Measurements from ENCODE around the gene DLEC1.
A peak's percentile ranks its signal among the peaks of the same experiment; 100 is the strongest.

DLEC1 gene

DNA sequence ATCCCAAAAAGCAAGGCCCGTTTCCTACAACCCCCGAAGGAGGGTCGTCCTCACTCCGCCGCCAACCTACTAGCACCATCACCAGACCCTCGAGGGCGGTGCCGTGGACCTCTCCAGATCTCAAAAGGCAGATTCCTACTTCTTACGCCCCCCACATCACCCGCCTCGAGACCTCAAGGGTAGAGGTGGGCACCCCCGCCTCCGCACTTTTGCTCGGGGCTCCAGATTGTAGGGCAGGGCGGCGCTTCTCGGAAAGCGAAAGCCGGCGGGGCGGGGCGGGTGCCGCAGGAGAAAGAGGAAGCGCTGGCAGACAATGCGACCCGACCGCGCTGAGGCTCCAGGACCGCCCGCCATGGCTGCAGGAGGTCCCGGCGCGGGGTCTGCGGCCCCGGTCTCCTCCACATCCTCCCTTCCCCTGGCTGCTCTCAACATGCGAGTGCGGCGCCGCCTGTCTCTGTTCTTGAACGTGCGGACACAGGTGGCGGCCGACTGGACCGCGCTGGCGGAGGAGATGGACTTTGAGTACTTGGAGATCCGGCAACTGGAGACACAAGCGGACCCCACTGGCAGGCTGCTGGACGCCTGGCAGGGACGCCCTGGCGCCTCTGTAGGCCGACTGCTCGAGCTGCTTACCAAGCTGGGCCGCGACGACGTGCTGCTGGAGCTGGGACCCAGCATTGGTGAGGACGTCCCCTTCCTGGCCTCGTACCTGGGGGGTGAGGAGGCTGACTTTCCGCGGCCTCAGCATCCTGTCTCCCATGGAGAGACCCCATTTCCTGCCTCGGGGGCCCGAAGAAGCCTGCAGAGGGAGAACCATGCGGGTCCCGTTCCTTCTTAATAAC, 99.6 kb downstream of the DLEC1 start, which contains the start of gene MYD88:
Gene MYD88 (plus strand): TSS at position 313 of the 842 bp plus-strand sequence. CDS start 40 bp downstream, at position 353.
- peaks cover 26% of the 10 kb centered on the region for H3K36me3 ChIP-seq (ENCODE audit: insufficient read depth, low read length)
- peaks cover 3% of the 10 kb centered on the region; the same call in 1 of the 2 replicates for H3K4me1 ChIP-seq (ENCODE audit: insufficient read depth, low read length)
- WGBS = 1% methylated on average over 65 of the region's 65 CpGs

GRCh38 chr3:38139191-38139590, 100.2 kb downstream of the DLEC1 start:
- H3K27me3 ChIP-seq (ENCODE audit: insufficient read depth, low read length) = peaks cover 7% of the 10 kb centered on the region; the same call in 1 of the 2 replicates
- 28% methylated on average over 8 of the region's 8 CpGs for WGBS
- H3K36me3 ChIP-seq (ENCODE audit: insufficient read depth, low read length) = peaks cover 20% of the 10 kb centered on the region
- no peak overlapping the region for H3K27ac ChIP-seq (ENCODE audit: low read depth, low read length)
- peak overlapping the region; percentile 89 for H3K4me3 ChIP-seq (ENCODE audit: low read length)
- peaks cover 3% of the 10 kb centered on the region; the same call in 1 of the 2 replicates for H3K4me1 ChIP-seq (ENCODE audit: insufficient read depth, low read length)
- no peaks in the 10 kb centered on the region for H3K9me3 ChIP-seq (ENCODE audit: insufficient read depth, low read depth, low read length)
- peak overlapping the region; percentile 89 for H3K9ac ChIP-seq (ENCODE audit: low read depth, low read length)

More for the DNA sequence above, 99.6 kb downstream of the DLEC1 start, which contains the start of gene MYD88:
- peak within 1 kb of the TSS; percentile 79 for H3K27ac ChIP-seq (ENCODE audit: low read depth, low read length)
- H3K4me3 ChIP-seq (ENCODE audit: low read length) = peak within 1 kb of the TSS; percentile 89
- peak within 1 kb of the TSS; percentile 89 for H3K9ac ChIP-seq (ENCODE audit: low read depth, low read length)
- H3K27me3 ChIP-seq (ENCODE audit: insufficient read depth, low read length) = peaks cover 7% of the 10 kb centered on the region; the same call in 1 of the 2 replicates
- no peaks in the 10 kb centered on the region for H3K9me3 ChIP-seq (ENCODE audit: insufficient read depth, low read depth, low read length)

GRCh38 chr3:38139652-38140051, 100.6 kb downstream of the DLEC1 start:
- Histone ChIP-seq H3K27me3 (ENCODE audit: insufficient read depth, low read length) (peaks cover 7% of the 10 kb centered on the region; the same call in 1 of the 2 replicates), H3K9me3 (ENCODE audit: insufficient read depth, low read depth, low read length) (no peaks in the 10 kb centered on the region), H3K9ac (ENCODE audit: low read depth, low read length) (0 out of 2 replicates have a peak overlapping the region, but pooled peaks have one; percentile 89), H3K36me3 (ENCODE audit: insufficient read depth, low read length) (peaks cover 16% of the 10 kb centered on the region), H3K27ac (ENCODE audit: low read depth, low read length) (no peak overlapping the region), H3K4me1 (ENCODE audit: insufficient read depth, low read length) (peaks cover 3% of the 10 kb centered on the region; the same call in 1 of the 2 replicates), H3K4me3 (ENCODE audit: low read length) (peak overlapping the region; percentile 89)
- WGBS = 92% methylated on average over 7 of the region's 7 CpGs

DNA sequence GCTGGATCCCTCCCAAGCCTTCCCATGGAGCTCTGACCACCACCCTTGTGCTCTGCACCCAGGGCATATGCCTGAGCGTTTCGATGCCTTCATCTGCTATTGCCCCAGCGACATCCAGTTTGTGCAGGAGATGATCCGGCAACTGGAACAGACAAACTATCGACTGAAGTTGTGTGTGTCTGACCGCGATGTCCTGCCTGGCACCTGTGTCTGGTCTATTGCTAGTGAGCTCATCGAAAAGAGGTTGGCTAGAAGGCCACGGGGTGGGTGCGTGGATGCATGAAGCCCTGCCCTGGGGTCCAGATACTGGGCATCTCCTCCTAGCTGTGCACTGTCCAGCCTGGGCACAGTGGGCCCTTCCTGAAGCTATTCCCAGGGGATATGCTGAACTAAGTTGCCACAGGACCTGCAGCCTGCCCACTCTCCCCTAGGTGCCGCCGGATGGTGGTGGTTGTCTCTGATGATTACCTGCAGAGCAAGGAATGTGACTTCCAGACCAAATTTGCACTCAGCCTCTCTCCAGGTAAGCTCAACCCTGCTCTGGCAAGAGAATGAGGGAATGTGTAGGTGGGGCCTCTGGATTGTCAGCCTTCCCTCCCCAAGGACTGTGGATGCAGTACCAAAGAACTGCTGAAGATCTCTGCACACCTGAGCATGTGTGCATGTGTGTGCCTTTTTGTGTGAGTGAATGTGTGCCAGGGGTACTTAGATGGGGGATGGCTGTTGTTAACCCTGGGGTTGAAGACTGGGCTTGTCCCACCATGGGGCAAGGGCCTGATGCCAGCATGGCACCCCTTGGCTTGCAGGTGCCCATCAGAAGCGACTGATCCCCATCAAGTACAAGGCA, 101.5 kb downstream of the DLEC1 start:
- H3K9me3 ChIP-seq (ENCODE audit: insufficient read depth, low read depth, low read length) = no peaks in the 10 kb centered on the region
- peaks cover 7% of the 10 kb centered on the region; the same call in 1 of the 2 replicates for H3K27me3 ChIP-seq (ENCODE audit: insufficient read depth, low read length)
- peaks cover 3% of the 10 kb centered on the region; the same call in 1 of the 2 replicates for H3K4me1 ChIP-seq (ENCODE audit: insufficient read depth, low read length)
- H3K27ac ChIP-seq (ENCODE audit: low read depth, low read length) = no peak overlapping the region
- WGBS = 95% methylated on average over 13 of the region's 13 CpGs
- H3K4me3 ChIP-seq (ENCODE audit: low read length) = no peak overlapping the region
- no peak overlapping the region for H3K9ac ChIP-seq (ENCODE audit: low read depth, low read length)
- H3K36me3 ChIP-seq (ENCODE audit: insufficient read depth, low read length) = peaks cover 16% of the 10 kb centered on the region

GRCh38 chr3:38141173-38141951, 102.4 kb downstream of the DLEC1 start:
- Histone ChIP-seq H3K27ac (ENCODE audit: low read depth, low read length) (no peak overlapping the region), H3K4me1 (ENCODE audit: insufficient read depth, low read length) (peaks cover 3% of the 10 kb centered on the region; the same call in 1 of the 2 replicates), H3K27me3 (ENCODE audit: insufficient read depth, low read length) (peaks cover 7% of the 10 kb centered on the region; the same call in 1 of the 2 replicates), H3K36me3 (ENCODE audit: insufficient read depth, low read length) (peaks cover 16% of the 10 kb centered on the region), H3K9me3 (ENCODE audit: insufficient read depth, low read depth, low read length) (no peaks in the 10 kb centered on the region), H3K4me3 (ENCODE audit: low read length) (no peak overlapping the region), H3K9ac (ENCODE audit: low read depth, low read length) (no peak overlapping the region)
- WGBS = 94% methylated on average over 7 of the region's 7 CpGs

DNA sequence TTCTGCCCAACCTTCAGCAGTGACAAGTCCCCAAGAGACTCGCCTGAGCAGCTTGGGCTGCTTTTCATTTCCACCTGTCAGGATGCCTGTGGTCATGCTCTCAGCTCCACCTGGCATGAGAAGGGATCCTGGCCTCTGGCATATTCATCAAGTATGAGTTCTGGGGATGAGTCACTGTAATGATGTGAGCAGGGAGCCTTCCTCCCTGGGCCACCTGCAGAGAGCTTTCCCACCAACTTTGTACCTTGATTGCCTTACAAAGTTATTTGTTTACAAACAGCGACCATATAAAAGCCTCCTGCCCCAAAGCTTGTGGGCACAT, 102.9 kb downstream of the DLEC1 start:
- Histone ChIP-seq H3K9me3 (ENCODE audit: insufficient read depth, low read depth, low read length) (no peaks in the 10 kb centered on the region), H3K4me3 (ENCODE audit: low read length) (no peak overlapping the region), H3K9ac (ENCODE audit: low read depth, low read length) (no peak overlapping the region), H3K27ac (ENCODE audit: low read depth, low read length) (no peak overlapping the region), H3K36me3 (ENCODE audit: insufficient read depth, low read length) (peaks cover 16% of the 10 kb centered on the region), H3K4me1 (ENCODE audit: insufficient read depth, low read length) (peaks cover 3% of the 10 kb centered on the region; the same call in 1 of the 2 replicates), H3K27me3 (ENCODE audit: insufficient read depth, low read length) (peaks cover 7% of the 10 kb centered on the region; the same call in 1 of the 2 replicates)
- 80% methylated on average over 2 of the region's 2 CpGs for WGBS

DNA sequence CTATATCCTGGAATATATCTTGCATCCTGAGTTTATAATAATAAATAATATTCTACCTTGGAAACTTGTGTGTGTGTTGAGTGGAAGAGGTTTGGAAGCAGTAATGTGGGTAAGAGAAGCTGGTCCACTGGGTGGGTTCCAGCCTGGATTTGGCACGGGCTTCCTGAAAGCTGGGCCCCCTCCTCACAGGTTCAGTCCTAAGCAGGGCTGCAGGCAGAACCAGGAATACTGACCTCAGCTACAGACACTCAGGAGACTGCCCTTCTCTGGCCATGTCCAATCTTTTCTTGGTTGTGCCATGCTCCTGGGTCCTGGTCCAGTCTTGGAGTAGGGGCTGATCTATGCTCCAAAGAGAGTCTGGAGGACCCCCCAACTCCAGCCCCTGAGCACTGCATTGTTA, 104.0 kb downstream of the DLEC1 start:
- Histone ChIP-seq H3K9ac (ENCODE audit: low read depth, low read length) (no peak overlapping the region), H3K4me3 (ENCODE audit: low read length) (no peak overlapping the region), H3K4me1 (ENCODE audit: insufficient read depth, low read length) (peaks cover 3% of the 10 kb centered on the region; the same call in 1 of the 2 replicates), H3K27me3 (ENCODE audit: insufficient read depth, low read length) (peaks cover 7% of the 10 kb centered on the region; the same call in 1 of the 2 replicates), H3K27ac (ENCODE audit: low read depth, low read length) (no peak overlapping the region), H3K36me3 (ENCODE audit: insufficient read depth, low read length) (peaks cover 16% of the 10 kb centered on the region), H3K9me3 (ENCODE audit: insufficient read depth, low read depth, low read length) (no peaks in the 10 kb centered on the region)
- WGBS = 91% methylated on average over 1 of the region's 1 CpG

DNA sequence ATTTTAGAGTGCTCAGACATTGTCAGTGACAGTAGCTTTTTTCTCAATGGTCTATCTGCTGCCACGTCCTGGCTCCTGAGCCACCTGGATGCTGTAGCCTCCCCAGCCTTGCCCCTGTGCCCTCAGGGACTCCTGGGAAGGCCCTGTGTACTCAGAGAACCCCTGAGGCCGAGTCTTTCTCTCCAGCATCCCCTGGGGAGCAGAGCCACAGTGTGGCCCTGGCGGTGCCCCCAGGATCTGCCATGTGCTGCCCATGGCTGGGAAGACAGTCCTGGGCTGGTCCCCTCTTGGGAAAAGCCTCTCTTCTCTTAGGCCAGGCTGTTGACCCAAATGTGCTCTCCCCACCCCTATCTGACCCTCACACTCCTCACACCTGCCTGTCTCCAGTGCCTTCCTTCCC, 104.5 kb downstream of the DLEC1 start:
- Histone ChIP-seq H3K27me3 (ENCODE audit: insufficient read depth, low read length) (peaks cover 7% of the 10 kb centered on the region; the same call in 1 of the 2 replicates), H3K4me3 (ENCODE audit: low read length) (no peak overlapping the region), H3K9me3 (ENCODE audit: insufficient read depth, low read depth, low read length) (no peaks in the 10 kb centered on the region), H3K36me3 (ENCODE audit: insufficient read depth, low read length) (peaks cover 16% of the 10 kb centered on the region), H3K9ac (ENCODE audit: low read depth, low read length) (no peak overlapping the region), H3K27ac (ENCODE audit: low read depth, low read length) (no peak overlapping the region), H3K4me1 (ENCODE audit: insufficient read depth, low read length) (peaks cover 3% of the 10 kb centered on the region; the same call in 1 of the 2 replicates)
- WGBS = 77% methylated on average over 3 of the region's 3 CpGs

GRCh38 chr3:38146504-38146903, 107.5 kb downstream of the DLEC1 start:
- Histone ChIP-seq H3K9me3 (ENCODE audit: insufficient read depth, low read depth, low read length) (no peaks in the 10 kb centered on the region), H3K36me3 (ENCODE audit: insufficient read depth, low read length) (peaks cover 7% of the 10 kb centered on the region), H3K4me3 (ENCODE audit: low read length) (no peak overlapping the region), H3K27me3 (ENCODE audit: insufficient read depth, low read length) (no peaks in the 10 kb centered on the region), H3K4me1 (ENCODE audit: insufficient read depth, low read length) (no peaks in the 10 kb centered on the region), H3K27ac (ENCODE audit: low read depth, low read length) (no peak overlapping the region), H3K9ac (ENCODE audit: low read depth, low read length) (no peak overlapping the region)
- WGBS = 100% methylated on average over 2 of the region's 2 CpGs

DNA sequence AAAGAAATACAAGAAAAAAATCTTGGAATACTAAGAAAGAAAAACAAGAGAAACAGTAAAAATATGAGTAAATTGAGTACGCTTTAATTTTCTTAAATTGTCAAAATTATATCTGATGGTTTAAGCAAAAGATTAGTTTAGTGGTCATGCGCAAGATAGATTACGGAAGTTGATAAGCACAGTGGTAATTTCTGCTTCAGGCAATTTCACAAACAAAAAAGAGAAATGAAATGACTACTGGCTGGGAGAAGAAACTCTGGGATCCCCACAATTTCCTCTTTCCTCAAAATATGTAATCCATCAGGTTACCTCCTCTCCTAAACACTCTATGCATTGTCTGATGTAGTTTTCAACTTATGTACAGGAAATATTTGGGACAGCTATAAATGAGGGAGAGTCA, 108.4 kb downstream of the DLEC1 start:
- no peak overlapping the region for H3K4me3 ChIP-seq (ENCODE audit: low read length)
- WGBS = 91% methylated on average over 3 of the region's 3 CpGs
- H3K27ac ChIP-seq (ENCODE audit: low read depth, low read length) = no peak overlapping the region
- H3K27me3 ChIP-seq (ENCODE audit: insufficient read depth, low read length) = no peaks in the 10 kb centered on the region
- H3K4me1 ChIP-seq (ENCODE audit: insufficient read depth, low read length) = no peaks in the 10 kb centered on the region
- no peak overlapping the region for H3K9ac ChIP-seq (ENCODE audit: low read depth, low read length)
- no peaks in the 10 kb centered on the region for H3K36me3 ChIP-seq (ENCODE audit: insufficient read depth, low read length)
- H3K9me3 ChIP-seq (ENCODE audit: insufficient read depth, low read depth, low read length) = no peaks in the 10 kb centered on the region

All from HUES64 (cell line).